Neutrophil (primary cell): ENCODE measurements around the gene CCDC121.

Experiments used
- H3K27ac ChIP-seq: fragments of 200-600 bp; sonication (generic); 2 replicates; pipeline ENCODE4 v1.5.1; 2016; ENCODE audit warnings: mild to moderate bottlenecking, moderate library complexity
- H3K27me3 ChIP-seq: fragments of 200-600 bp; sonication (generic); 2 replicates; pipeline ENCODE4 v1.6.0; 2016; ENCODE audit warnings: mild to moderate bottlenecking
- H3K36me3 ChIP-seq: fragments of 200-600 bp; sonication (generic); 2 replicates; pipeline ENCODE4 v1.5.1; 2017
- H3K4me1 ChIP-seq, 2 experiments: fragments of 200-600 bp in 1 of 2; sonication (generic) in 1 of 2; 1 replicate in 1 of 2; 2 replicates in 1 of 2; pipeline versions ENCODE4 v1.5.1 to v1.6.1; 2013 to 2016; ENCODE audit warnings: low read depth in 1 of 2, low read length in 1 of 2, mild to moderate bottlenecking in 1 of 2, moderate library complexity in 1 of 2; ENCODE audit not compliant: control insufficient read depth in 1 of 2, insufficient read depth in 1 of 2
- H3K4me3 ChIP-seq, 2 experiments: fragments of 200-600 bp in 1 of 2; sonication (generic) in 1 of 2; 1 replicate in 1 of 2; 2 replicates in 1 of 2; pipeline ENCODE4 v1.5.1; 2013 to 2016; ENCODE audit warnings: low read depth in 1 of 2, low read length in 1 of 2, mild to moderate bottlenecking in 1 of 2, moderate library complexity in 1 of 2
- H3K9me3 ChIP-seq: fragments of 200-600 bp; sonication (generic); 2 replicates; pipeline ENCODE4 v1.5.1; 2016
- CTCF ChIP-seq: fragments of 200-600 bp; sonication (generic); IDR thresholded peaks from 2 replicates; pipeline ENCODE4 v1.5.1; 2016; ENCODE audit warnings: antibody characterized with exemption

CCDC121 gene

GRCh38 chr2:27653397-27653796 is 24.6 kb upstream of the CCDC121 start:
- Histone ChIP-seq H3K4me3 (no peak overlapping the region), H3K4me1 (no peaks in the 10 kb centered on the region), H3K27me3 (no peaks in the 10 kb centered on the region), H3K9me3 (no peaks in the 10 kb centered on the region), H3K36me3 (peaks cover 93% of the 10 kb centered on the region), H3K27ac (no peak overlapping the region)
- no peak for TF ChIP-seq CTCF

GRCh38 chr2:27652790-27653189 is 24.0 kb upstream of the CCDC121 start:
- no peak for TF ChIP-seq CTCF
- H3K36me3 ChIP-seq: peaks cover 98% of the 10 kb centered on the region
- no peak overlapping the region for H3K4me3 ChIP-seq
- no peaks in the 10 kb centered on the region for H3K9me3 ChIP-seq
- H3K27me3 ChIP-seq: no peaks in the 10 kb centered on the region
- H3K27ac ChIP-seq: no peak overlapping the region
- no peaks in the 10 kb centered on the region for H3K4me1 ChIP-seq

GRCh38 chr2:27652341-27652740 is 23.5 kb upstream of the CCDC121 start:
- H3K9me3 ChIP-seq: no peaks in the 10 kb centered on the region
- H3K36me3 ChIP-seq: peaks cover 97% of the 10 kb centered on the region
- H3K4me1 ChIP-seq: no peaks in the 10 kb centered on the region
- TF ChIP-seq CTCF: no peak
- no peak overlapping the region for H3K4me3 ChIP-seq
- H3K27ac ChIP-seq: no peak overlapping the region
- H3K27me3 ChIP-seq: no peaks in the 10 kb centered on the region

GRCh38 chr2:27651056-27651455 is 22.2 kb upstream of the CCDC121 start:
- Histone ChIP-seq H3K9me3 (no peaks in the 10 kb centered on the region), H3K36me3 (peaks cover 84% of the 10 kb centered on the region)
- no peak for TF ChIP-seq CTCF

GRCh38 chr2:27647737-27648136 is 18.9 kb upstream of the CCDC121 start:
- Histone ChIP-seq H3K27me3 (no peaks in the 10 kb centered on the region), H3K9me3 (no peaks in the 10 kb centered on the region), H3K4me1 (no peaks in the 10 kb centered on the region), H3K4me3 (no peak overlapping the region), H3K36me3 (peaks cover 68% of the 10 kb centered on the region), H3K27ac (no peak overlapping the region)
- TF ChIP-seq CTCF: no peak

More at GRCh38 chr2:27651056-27651455, 22.2 kb upstream of the CCDC121 start:
- no peaks in the 10 kb centered on the region for H3K4me1 ChIP-seq
- H3K27me3 ChIP-seq: no peaks in the 10 kb centered on the region
- H3K4me3 ChIP-seq: no peak overlapping the region
- H3K27ac ChIP-seq: no peak overlapping the region

- no peaks in the 10 kb centered on the region for H3K9me3 ChIP-seq
- TF ChIP-seq CTCF: no peak
- no peak overlapping the region for H3K27ac ChIP-seq
- H3K4me3 ChIP-seq: no peak overlapping the region
- no peaks in the 10 kb centered on the region for H3K27me3 ChIP-seq
- no peaks in the 10 kb centered on the region for H3K4me1 ChIP-seq
- peaks cover 68% of the 10 kb centered on the region for H3K36me3 ChIP-seq
Measured at GRCh38 chr2:27647289-27647688, 18.5 kb upstream of the CCDC121 start.
